Eye (tissue), 1 donor: ENCODE data around the gene TMED6.

Source experiments
- DNase-seq: peaks from one replicate; pipeline ENCODE4 v3.0.0-alpha.2; 2015

Gene TMED6

GRCh38 chr16:69350536-69351133, 951 bp downstream of the TMED6 start:
- no peak for DNase-seq

GRCh38 chr16:69349536-69349935, 2.0 kb downstream of the TMED6 start:
- no peak for DNase-seq

DNA sequence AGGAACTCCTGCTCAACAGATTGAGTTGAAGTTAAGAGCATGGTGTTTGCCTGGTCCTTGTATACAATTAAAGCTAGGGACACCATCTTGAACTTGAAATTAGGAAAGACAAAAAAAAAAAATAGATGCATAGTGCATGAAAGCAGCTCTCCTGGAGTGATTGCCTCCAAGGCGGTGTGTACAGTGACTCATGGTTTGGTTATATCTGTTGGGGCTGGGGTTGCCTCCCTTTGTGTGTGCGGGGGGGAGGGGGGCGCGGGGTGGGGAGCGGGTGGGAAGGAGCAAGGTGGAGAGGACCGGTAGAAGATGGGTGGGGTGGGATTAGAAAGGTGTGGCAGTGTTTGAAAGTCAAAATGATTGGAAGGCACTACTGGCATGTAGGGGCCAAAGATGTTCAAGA, 3.4 kb downstream of the TMED6 start:
- no peak for DNase-seq

DNA sequence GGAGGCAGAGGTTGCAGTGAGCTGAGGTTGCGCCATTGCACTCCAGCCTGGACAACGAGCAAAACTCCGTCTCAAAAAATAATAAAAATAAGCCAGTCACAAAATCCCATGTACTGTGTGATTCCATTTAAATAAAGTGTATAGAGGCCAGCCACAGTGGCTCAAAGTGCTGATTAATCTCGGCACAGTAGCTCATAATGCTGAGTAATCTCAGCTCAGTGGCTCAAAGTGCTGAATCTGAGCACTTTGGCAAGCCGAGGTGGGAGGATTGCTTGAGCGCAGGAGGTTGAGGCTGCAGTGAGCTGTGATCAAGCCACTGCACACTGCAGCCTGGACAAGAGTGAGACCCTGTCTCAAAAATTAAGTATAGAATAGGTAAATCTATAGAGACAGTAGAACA, 4.9 kb downstream of the TMED6 start:
- no peak for DNase-seq

DNA sequence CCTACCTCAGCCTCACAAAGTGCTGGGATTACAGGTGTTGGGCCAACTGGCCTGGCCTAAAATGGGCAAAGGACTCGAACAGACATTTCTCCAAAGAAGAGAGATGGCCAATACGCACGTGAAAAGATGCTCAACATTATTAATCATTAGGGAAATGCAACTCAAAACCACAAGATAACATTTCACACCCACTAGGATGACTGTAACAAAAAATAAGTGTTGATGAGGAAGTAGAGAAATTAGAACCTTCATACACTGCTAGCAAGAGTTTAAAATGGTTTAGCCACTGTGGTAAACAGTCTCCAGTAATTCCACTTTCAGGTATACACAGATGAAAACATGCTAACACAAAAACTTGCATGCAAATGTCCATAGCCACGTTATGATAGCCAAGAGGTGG, 5.7 kb downstream of the TMED6 start:
- no peak for DNase-seq

DNA sequence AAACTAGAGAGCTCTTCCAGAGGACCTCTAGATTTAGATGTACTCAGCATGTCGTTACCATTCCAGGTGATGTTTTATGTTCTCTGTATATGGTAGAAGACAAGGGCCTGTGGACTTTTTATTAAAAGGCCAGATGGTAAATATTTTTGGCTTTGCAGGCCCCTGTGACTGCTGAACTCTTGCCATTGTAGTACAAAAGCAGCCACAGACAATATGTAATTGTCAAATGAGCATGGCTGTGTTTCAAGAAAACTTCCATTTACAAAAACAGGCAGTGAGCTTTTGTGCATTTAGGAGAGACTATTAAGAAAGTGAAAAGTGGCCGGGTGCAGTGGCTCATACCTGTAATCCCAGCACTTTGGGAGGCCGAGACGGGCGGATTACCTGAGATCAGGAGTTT, 7.4 kb downstream of the TMED6 start:
- no peak for DNase-seq

- DNase-seq: no peak
Measured at GRCh38 chr16:69340095-69340644, 11.4 kb downstream of the TMED6 start.

GRCh38 chr16:69339289-69340094, 12.1 kb downstream of the TMED6 start, which contains the start of the genes COG8 and NIP7:
TSS of gene COG8 (minus strand) at chr16:69339564. CDS start at chr16:69339552, 12 bp downstream.
TSS of gene NIP7 (plus strand) at chr16:69339772. CDS start at chr16:69339830, 58 bp downstream.
- peak; percentile 99 for DNase-seq

DNA sequence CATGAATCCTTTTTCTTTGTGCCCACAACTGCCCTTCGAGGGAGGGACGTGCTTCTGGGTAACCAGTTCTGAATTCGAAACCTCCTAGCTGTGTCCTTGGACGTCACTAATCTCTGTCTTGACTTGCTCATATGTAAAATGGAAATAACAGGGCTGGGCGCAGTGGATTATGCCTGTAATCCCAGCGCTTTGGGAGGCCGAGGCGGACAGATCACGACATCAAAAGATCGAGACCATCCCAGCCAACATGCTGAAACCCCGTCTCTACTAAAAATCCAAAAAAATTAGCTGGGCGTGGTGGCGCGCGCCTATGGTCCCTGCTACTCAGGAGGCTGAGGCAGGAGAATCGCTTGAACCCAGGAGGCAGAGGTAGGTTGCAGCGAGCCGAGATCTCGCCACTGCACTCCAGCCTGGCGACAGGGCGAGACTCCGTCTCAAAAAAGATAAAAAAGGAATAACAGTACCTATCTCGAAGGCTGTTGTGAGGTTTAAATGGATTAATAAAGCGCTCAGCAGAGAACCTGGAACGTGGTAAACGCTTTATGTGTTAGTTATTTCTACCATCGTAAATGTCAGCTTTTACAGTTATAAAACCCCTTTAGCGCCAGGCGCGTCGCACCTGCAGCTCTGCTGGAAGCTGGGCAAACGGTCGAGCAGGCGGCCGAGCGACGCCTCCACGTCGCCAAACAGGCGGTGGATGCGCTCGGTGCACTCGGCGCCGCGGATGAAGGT, 12.9 kb downstream of the TMED6 start:
- no peak for DNase-seq

DNA sequence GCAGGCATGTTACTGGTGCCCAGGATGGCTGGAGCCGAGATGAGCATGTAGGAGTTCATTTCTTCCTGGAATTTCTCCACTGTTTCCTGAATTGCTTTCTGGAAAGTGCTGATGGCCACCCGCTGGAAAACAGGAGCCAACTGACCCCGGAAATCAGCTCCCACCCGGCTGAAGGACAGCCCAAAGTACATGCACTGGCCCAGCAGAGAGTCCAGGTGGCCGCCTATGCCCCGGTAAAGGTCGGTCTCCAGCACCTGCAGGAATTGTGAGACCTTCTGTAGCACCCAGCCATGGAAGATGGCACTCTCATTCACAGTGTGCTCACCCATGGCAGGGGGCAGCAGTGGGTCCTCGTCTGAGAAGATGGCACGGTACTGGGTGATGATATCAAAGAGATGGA, 16.9 kb downstream of the TMED6 start:
- DNase-seq: no peak

DNA sequence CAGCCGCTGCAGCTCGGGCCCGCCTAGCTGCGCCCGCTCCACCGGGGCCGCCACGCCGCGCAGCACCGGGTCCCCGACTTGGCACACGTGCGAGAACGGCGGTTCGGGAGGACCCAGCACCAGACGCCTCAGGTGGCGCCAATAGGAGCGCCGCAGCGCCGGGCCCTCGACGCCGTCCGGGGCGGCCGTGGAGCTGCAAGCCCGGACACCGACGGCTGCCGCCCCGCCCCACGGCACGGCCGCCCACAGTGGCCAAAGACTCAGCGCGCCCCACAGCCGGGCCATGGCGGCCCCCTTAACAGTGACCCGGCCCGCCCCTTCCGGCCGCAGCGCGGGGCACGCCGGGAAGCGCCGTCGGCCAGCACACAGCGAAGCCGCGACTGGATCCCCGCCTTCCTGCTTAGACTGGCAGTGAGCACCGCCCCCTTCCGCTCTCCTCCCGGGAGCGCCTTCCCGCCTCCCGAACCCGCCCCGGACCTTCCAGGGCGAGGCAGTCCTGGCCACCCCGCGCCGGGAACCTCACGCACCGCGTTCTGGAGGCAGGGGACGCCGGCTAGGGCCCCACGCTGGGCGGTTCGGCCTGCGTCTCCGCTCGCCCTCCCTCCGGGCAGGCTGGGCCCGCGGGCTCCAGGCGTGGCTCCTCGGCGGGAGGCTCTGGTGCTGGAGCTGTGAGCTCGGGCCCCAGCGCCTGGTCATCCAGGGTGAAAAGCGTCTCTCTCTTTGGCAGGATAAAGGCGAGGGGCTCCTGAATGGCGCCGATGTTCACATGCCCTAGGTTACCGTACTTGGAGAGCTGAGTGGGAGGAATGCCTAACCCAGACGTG, 21.1 kb downstream of the TMED6 start, which contains the start of gene PDF:
PDF (minus strand) TSS at position 303 of the 824 bp plus-strand sequence; CDS start at position 285, 18 bp downstream.
- DNase-seq: peak; percentile 96

DNA sequence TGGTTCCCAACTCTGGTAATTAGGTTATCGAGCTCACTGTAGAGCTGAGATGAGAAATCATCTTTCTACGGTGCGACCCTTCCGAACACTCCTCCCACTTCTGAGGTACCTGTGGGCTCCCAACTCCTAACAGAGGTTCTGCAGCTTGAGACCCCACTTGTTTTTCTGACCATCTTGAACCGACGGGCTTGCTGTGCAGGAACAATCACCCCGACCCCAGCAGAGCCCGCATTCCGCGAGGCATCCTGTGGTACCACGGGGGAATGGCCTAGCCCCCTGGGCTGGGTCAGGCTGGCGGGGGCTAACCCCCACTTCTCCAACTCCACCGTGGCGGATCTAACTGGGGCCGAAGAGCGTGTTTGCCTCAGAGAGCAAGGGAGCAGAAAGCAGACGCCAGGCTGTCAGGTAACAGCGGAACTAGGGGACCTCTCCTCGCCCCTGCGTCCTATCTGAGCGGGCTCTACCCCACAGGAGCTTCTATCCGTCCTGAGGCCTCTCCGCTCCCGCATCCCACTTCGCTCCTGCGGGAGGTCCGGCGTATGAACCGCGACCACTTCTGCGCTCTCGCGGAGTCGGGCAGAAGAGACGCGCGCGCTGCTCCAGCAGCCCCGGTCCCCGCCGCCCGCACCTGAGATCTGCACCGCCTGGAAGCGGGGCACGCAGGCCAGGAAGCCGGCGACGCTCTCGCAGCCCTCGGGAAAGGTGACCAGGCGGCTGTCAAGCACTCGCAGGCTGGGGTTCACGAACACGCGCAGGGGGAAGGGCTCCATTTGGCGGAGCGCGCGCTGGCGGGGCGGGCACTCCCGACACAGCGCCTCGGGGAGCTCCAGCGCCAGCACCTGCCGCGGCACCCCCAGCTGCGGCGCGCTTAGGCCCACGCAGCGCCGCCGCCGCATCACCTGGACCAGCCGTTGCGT, 22.0 kb downstream of the TMED6 start:
- no peak for DNase-seq

- peak; percentile 30 for DNase-seq
Measured at GRCh38 chr16:69328854-69329316, 22.7 kb downstream of the TMED6 start.

- DNase-seq: no peak
Measured at GRCh38 chr16:69327585-69328310, 23.8 kb downstream of the TMED6 start.

GRCh38 chr16:69326172-69326873, 25.3 kb downstream of the TMED6 start:
- DNase-seq: no peak

DNA sequence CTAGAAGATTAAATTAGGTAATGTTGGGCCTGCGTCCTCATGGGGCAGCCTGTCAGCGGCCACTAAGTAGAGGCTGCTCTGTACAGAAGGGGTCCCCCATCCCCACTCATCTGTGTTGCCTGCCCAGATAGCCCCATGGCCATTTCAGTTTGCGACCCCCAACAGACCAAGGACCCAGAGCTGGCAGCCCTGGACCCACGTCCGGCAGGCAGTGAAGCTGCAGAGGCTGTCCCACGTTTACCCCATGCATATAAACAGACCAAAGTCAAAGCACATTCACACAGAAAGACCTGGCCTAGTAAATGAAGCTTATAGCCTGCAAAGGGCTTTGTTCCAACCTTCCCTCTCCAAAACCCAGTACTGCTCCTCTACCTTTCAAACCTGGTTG, 25.8 kb downstream of the TMED6 start:
- DNase-seq: no peak

GRCh38 chr16:69324585-69325253, 26.9 kb downstream of the TMED6 start:
- DNase-seq: no peak

DNA sequence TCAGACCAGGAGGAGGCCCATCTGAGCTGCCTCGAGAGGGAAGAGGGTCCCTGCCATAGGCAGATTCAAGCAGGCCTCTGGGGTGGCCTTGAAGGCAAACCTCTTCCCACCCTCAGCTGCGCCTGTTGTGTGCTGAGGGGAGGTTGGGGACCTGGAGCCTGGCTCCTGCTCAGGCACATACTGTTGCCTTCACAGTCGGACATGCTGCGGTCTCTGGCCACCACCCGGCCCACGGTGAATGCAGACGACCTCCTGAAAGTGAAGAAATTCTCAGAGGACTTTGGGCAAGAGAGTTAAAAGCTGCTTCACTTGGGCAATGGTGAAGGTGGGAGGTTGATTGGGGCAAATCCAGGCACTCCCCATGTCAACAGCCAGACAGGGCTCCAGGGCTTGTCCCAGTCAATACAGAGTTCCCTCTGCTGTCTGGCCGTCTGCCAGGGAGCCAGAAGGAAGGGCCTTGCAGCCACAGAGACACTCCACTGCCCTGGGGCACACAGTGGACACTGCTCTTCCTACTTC, 27.5 kb downstream of the TMED6 start:
- no peak for DNase-seq

- no peak for DNase-seq
Measured at GRCh38 chr16:69323415-69323814, 28.2 kb downstream of the TMED6 start.
